Stimulated activated CD4-positive, alpha-beta T cell treated with anti-CD3 and anti-CD28 coated beads, Interleukin-12 subunit alpha, Interleukin-12 subunit beta, amount 100 ng/mL, for 4 hours (primary cell): ENCODE measurements around the gene TMEM150C.

ENCODE experiments used
- DNase-seq: peaks from one replicate; pipeline ENCODE4 v3.0.0-alpha.2; 2020

TMEM150C gene

GRCh38 chr4:82561786-82562563 lies at the start of gene TMEM150C:
Gene TMEM150C (minus strand): TSS chr4:82561988. CDS start chr4:82504657, 57,331 bp downstream.
- peak; percentile 2 for DNase-seq

GRCh38 chr4:82611527-82611926 lies 49.7 kb upstream of the TMEM150C start:
- DNase-seq: no peak

DNA sequence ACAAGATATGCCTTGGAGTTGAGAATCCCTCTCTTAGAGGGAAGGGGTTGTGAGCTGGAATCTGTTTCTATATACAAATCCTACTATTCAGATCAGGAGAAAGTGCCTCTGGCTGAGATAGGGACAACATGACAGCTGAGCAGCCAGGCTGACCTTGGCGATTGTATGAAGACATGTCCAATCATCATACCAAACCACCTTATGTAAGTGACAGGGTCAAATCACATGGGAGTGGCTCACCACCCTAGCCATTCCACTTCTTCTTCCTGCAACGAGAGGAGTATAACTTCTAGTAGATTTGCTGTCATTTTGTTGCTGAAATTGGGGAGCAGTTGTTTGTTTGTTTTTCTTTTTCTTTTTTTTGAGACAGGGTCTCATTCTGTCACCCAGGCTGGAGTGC lies 48.3 kb upstream of the TMEM150C start:
- no peak for DNase-seq

DNA sequence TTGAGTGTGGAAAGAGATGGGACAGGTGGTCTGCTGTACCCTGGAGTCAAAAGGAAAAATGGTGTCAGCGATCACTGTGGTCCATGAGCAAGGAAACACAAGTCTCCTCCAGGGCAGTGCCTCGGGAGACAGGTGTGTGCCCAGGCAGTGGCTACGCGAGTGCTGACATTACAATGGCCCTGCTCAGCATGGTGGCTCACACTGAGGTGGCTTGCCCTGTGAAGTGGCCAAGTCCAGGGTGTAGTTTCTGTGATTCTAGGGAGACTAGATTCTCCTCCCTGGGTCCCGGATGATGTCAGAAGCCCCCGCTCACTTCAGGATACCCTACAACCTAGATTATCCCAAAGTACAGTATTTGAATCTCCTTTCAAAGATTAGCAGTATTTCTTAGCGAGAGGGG lies 44.8 kb upstream of the TMEM150C start:
- no peak for DNase-seq

- no peak for DNase-seq
Observed at GRCh38 chr4:82604522-82604921, 42.7 kb upstream of the TMEM150C start.

DNA sequence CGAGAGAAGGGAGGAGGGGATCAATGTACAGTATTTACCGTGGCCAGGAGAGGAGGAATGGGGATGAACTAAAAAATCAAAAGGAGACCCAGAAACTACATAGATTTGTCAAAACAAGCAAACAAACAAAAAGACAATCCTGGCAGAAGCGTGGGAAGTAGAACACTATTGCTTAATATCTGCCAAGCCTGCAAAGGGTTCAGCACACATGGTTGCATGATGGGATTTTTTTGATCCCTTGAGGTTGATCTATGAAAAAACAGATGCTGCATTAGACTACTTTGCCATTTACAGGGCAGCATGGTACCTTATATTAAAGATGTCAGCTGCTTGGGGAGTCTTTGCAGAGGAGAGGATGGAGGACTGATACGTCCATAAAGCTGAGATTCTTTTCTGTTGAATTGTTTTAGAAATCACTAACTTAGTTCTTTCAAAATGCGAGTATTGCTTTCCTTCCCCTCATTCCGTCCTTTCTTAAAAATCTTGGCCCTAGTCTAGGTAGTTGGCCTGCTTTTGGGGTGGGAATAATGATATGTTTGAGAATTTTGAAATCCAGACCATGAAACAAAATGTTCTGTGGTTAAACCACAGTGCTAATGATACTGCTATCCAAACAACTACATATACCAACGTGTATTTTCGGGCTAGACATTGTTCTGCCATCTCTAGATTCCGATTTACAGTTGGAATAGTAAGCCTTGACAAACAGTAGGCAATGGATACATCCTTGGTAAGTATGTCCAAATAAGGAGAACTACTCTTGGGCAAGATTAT lies 39.6 kb upstream of the TMEM150C start:
- no peak for DNase-seq

GRCh38 chr4:82599336-82599735 lies 37.5 kb upstream of the TMEM150C start:
- DNase-seq: no peak

DNA sequence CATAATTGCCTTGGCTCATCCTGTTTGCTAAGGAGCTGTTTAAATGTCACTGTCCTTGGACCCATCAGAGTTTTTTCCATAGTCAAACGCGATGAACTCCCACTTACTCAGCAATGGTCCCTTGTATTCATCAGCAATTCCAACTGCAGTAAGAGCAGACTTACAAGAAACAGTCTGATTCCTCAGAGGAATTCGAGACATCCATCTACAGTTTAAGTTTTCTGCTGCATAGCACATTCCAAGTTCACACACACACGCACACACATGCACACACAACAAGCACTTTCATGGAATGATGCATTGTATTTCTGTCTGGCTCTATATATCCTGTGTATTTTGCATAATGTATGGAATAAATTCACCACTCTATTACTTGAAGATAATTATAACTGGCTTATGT lies 32.7 kb upstream of the TMEM150C start:
- no peak for DNase-seq

DNA sequence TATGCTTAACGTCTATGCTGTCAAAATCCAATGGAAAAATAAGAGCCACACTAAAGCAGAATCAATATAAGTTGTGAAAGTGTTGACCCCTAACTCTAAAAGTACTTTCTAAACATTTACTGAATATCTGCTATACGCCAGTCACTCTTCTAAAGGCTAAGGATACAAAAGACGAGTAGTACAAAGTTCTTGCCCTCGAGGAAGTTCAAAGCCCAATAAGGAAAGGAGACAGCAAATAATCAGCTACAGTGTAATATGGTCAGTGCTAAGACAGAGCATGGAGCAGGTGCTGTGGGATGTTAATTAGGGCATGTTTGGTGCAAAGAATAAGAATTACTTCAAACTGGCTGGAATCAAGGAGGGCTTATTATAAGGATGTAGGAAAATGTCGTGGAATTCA lies 31.6 kb upstream of the TMEM150C start:
- no peak for DNase-seq

- DNase-seq: no peak
Observed at GRCh38 chr4:82592639-82593038, 30.9 kb upstream of the TMEM150C start.

GRCh38 chr4:82591592-82591991 lies 29.8 kb upstream of the TMEM150C start:
- no peak for DNase-seq

GRCh38 chr4:82589756-82590155 lies 28.0 kb upstream of the TMEM150C start:
- DNase-seq: no peak

- DNase-seq: no peak
Observed at GRCh38 chr4:82588771-82589270, 27.0 kb upstream of the TMEM150C start.

- no peak for DNase-seq
Observed at GRCh38 chr4:82587826-82588540, 26.2 kb upstream of the TMEM150C start.

GRCh38 chr4:82585690-82586435 lies 24.1 kb upstream of the TMEM150C start:
- DNase-seq: no peak

GRCh38 chr4:82584931-82585330 lies 23.1 kb upstream of the TMEM150C start:
- DNase-seq: no peak

- no peak for DNase-seq
Observed at GRCh38 chr4:82583897-82584587, 22.3 kb upstream of the TMEM150C start.

DNA sequence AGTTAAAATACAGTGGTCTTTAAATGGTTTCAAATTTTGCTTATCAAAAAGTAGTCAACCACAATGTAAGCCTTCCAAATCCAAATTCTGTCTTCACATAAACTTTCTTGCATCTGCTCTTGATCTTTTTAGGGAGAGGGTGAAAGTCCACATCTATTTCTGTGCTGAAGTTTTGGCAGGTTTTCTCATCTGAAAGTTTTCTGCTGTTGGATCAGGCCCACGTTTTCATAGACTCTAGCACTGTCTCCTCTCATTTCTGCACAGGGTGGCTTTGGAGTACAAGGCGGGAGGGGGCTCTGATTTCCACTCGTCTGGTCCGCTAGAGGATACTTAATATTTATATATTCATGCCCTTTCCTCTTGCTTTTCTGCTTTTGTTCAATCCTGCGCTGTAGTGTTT lies 18.1 kb upstream of the TMEM150C start:
- DNase-seq: no peak

DNA sequence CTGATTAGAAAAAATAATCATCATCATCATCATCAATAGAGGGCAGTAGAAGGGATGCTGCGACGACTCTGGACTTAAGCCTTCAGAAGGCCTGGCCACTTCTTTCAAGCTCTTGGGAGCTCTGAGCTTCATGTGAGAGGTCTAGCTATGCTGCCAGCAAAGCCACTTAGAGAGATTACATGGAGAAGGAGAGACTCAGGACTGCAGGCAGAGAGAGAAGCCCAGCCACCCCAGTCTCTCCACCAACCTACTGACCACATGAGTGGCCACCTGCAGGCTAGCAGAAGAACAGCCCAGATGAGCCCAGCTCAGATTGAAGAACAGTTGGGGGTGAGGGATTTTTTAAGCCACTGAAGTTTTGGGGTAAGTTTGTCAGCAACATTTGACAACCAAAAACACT lies 17.1 kb upstream of the TMEM150C start:
- no peak for DNase-seq

DNA sequence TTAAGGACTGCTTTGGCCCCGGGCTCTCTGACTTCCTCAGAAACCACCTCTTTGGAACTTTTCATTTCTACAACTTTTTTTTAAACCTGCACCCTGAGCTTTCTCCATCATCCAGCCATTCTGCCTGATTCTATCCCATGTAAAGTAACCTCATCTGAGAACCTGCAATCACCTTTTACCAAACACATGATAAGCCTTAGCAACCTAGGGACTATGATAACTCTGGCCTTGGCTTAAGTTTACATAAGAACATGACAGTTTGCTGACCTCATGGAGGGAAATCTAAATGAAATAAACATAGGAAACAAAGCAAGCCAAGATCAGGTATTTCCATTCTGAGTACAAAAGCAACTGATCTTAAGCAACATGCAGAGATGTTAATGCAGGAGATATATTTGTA lies 15.7 kb upstream of the TMEM150C start:
- no peak for DNase-seq

- DNase-seq: no peak
Observed at GRCh38 chr4:82569727-82570126, 7.9 kb upstream of the TMEM150C start.

DNA sequence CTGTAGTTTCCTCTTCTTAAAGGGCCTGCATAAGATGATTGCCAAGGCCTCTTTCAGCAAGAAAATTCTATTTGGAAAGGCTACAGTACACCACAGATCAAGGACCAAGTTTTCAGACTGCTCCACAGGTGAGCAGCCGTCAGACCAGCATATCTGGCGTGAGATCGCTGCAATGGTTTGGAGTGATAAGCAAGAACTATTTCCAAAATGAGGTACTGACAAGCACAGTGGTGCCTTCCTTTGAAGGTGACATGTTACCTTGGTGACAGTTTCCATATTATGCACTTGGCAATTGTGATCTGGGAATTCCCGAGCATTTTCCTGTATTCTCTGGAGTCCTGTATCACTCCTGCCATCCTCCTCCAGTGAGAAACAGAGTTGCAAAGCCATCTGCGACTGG lies 7.3 kb upstream of the TMEM150C start:
- no peak for DNase-seq
